Mesenchymal stem cell (in vitro differentiated cells and primary cell): Measurements from ENCODE around the gene TRIO.

Experiments used
- DNase-seq: peaks from one replicate; pipeline ENCODE4 v3.0.0-alpha.2; 2013
- H2AFZ ChIP-seq: one replicate; pipeline ENCODE4 v1.6.1; 2013; ENCODE audit warnings: low read depth, mild to moderate bottlenecking, control low read depth, inconsistent platforms, low read length, moderate library complexity
- H2AK5ac ChIP-seq: 2 replicates; pipeline ENCODE4 v1.6.1; 2013; ENCODE audit warnings: low read length, moderate library complexity, mild to moderate bottlenecking, inconsistent platforms; ENCODE audit not compliant: severe bottlenecking
- H2BK120ac ChIP-seq: one replicate; pipeline ENCODE4 v1.6.1; 2013; ENCODE audit warnings: low read depth, mild to moderate bottlenecking, inconsistent platforms, low read length, moderate library complexity
- H2BK12ac ChIP-seq, 2 experiments: one replicate each; pipeline ENCODE4 v1.6.1; 2013; ENCODE audit warnings: inconsistent platforms in 2 of 2, low read length in 2 of 2, mild to moderate bottlenecking in 2 of 2, moderate library complexity in 2 of 2, control low read depth in 1 of 2
- H2BK15ac ChIP-seq: one replicate; pipeline ENCODE4 v1.6.1; 2013; ENCODE audit warnings: mild to moderate bottlenecking, low read depth, inconsistent platforms; ENCODE audit not compliant: poor library complexity, severe bottlenecking
- H2BK5ac ChIP-seq: 2 replicates; pipeline ENCODE4 v1.6.1; 2013; ENCODE audit warnings: low read depth, mild to moderate bottlenecking, low read length, control low read depth, inconsistent platforms; ENCODE audit not compliant: poor library complexity, severe bottlenecking
- H3K14ac ChIP-seq, 2 experiments: one replicate each; pipeline ENCODE4 v1.6.1; 2013; ENCODE audit warnings: inconsistent platforms in 2 of 2, low read length in 2 of 2, control low read depth in 1 of 2, mild to moderate bottlenecking in 1 of 2, moderate library complexity in 1 of 2
- H3K18ac ChIP-seq, 2 experiments: one replicate each; pipeline ENCODE4 v1.6.1; 2013; ENCODE audit warnings: inconsistent platforms in 2 of 2, low read length in 2 of 2, control low read depth in 1 of 2, low read depth in 1 of 2, mild to moderate bottlenecking in 1 of 2
- H3K23ac ChIP-seq, 2 experiments: one replicate each; pipeline ENCODE4 v1.6.1; 2013; ENCODE audit warnings: inconsistent platforms in 2 of 2, low read length in 2 of 2, mild to moderate bottlenecking in 2 of 2, moderate library complexity in 2 of 2, control low read depth in 1 of 2
- H3K27ac ChIP-seq: 2 replicates; pipeline ENCODE4 v1.5.1; 2013; ENCODE audit warnings: mild to moderate bottlenecking, moderate library complexity, low read length, control low read depth, inconsistent platforms; ENCODE audit not compliant: poor library complexity, severe bottlenecking
- H3K27me3 ChIP-seq, 2 experiments: 2 replicates each; pipeline versions ENCODE4 v1.6.1 to v1.7.0; 2013; ENCODE audit warnings: low read length in 2 of 2, mild to moderate bottlenecking in 2 of 2, moderate library complexity in 2 of 2, control low read depth in 1 of 2, inconsistent platforms in 1 of 2; ENCODE audit not compliant: control insufficient read depth in 1 of 2, insufficient read depth in 1 of 2
- H3K36me3 ChIP-seq, 2 experiments: 2 replicates each; pipeline versions ENCODE4 v1.6.1 to v1.7.0; 2013; ENCODE audit warnings: low read length in 2 of 2, control low read depth in 1 of 2, inconsistent platforms in 1 of 2, low read depth in 1 of 2, mild to moderate bottlenecking in 1 of 2; ENCODE audit not compliant: insufficient read depth in 2 of 2, control insufficient read depth in 1 of 2
- H3K4ac ChIP-seq, 2 experiments: one replicate each; pipeline ENCODE4 v1.6.1; 2013; ENCODE audit warnings: inconsistent platforms in 2 of 2, low read length in 2 of 2, mild to moderate bottlenecking in 2 of 2, moderate library complexity in 2 of 2, control low read depth in 1 of 2, low read depth in 1 of 2
- H3K4me1 ChIP-seq: 2 replicates; pipeline ENCODE4 v1.6.1; 2013; ENCODE audit warnings: low read depth, low read length, control low read depth; ENCODE audit not compliant: control insufficient read depth, insufficient read depth
- H3K4me2 ChIP-seq: 2 replicates; pipeline ENCODE4 v1.6.1; 2013; ENCODE audit warnings: low read length, mild to moderate bottlenecking, inconsistent platforms; ENCODE audit not compliant: poor library complexity, severe bottlenecking
- H3K4me3 ChIP-seq, 2 experiments: 2 replicates each; pipeline versions ENCODE4 v1.5.1 to v1.7.0; 2013; ENCODE audit warnings: low read length in 2 of 2, mild to moderate bottlenecking in 2 of 2, control low read depth in 1 of 2, low read depth in 1 of 2; ENCODE audit not compliant: insufficient read depth in 1 of 2
- H3K79me1 ChIP-seq: replicated peaks from 2 replicates; pipeline ENCODE4 v1.6.1; 2013; ENCODE audit warnings: mild to moderate bottlenecking, control low read depth, low read length, inconsistent platforms; ENCODE audit not compliant: poor library complexity, severe bottlenecking
- H3K9ac ChIP-seq: 2 replicates; pipeline ENCODE4 v1.7.0; 2013; ENCODE audit warnings: mild to moderate bottlenecking, low read length, moderate library complexity
- H3K9me3 ChIP-seq: 2 replicates; pipeline ENCODE4 v1.7.0; 2013; ENCODE audit warnings: mild to moderate bottlenecking, low read length; ENCODE audit not compliant: control insufficient read depth
- H4K8ac ChIP-seq: one replicate; pipeline ENCODE4 v1.6.1; 2013; ENCODE audit warnings: inconsistent platforms, mild to moderate bottlenecking, low read length, moderate library complexity
- H4K91ac ChIP-seq: one replicate; pipeline ENCODE4 v1.6.1; 2013; ENCODE audit warnings: mild to moderate bottlenecking, low read length, inconsistent platforms
- WGBS: methylation state at CpG from one replicate; pipeline ENCODE4 v1.1.7; 2013; ENCODE audit warnings: mixed read lengths; 5-methylcytosine and 5-hydroxymethylcytosine counted together

The TRIO gene

DNA sequence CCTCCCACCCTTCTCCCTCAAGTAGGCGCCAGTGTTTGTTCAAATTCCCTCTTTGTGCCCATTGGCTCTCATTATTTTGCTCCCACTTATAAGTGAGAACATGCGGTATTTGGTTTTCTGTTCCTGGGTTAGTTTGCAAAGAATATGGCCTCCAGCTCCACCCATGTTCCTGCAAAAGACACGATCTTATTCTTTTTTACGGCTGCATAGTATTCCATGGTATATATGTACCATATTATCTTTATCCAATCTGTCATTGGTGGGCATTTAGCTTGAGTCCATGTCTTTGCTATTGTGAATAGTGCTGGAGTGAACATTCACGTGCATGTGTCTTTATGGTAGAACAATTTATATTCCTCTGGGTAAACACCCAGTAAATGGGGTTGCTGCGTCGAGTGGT is 375.5 kb downstream of the TRIO start:
- H3K4me1 ChIP-seq, result no peaks in the 10 kb centered on the region
- H3K79me1 ChIP-seq, result no peaks in the 10 kb centered on the region
- peaks cover 0 to 2% of the 10 kb centered on the region in 2 experiments for H3K36me3 ChIP-seq
- no peak overlapping the region for H2AFZ ChIP-seq
- no peaks in the 10 kb centered on the region for H3K9me3 ChIP-seq
- H2BK15ac ChIP-seq, result no peak overlapping the region
- H3K4ac ChIP-seq, result no peak overlapping the region
- no peak overlapping the region for H4K8ac ChIP-seq
- no peak overlapping the region for H3K27ac ChIP-seq
- H2AK5ac ChIP-seq, result no peak overlapping the region
- no peak overlapping the region for H3K23ac ChIP-seq
- H3K27me3 ChIP-seq, result no peaks in the 10 kb centered on the region
- WGBS, result 89% methylated on average over 3 of the region's 7 CpGs
- H4K91ac ChIP-seq, result no peak overlapping the region
- H2BK12ac ChIP-seq, result no peak overlapping the region
- H3K14ac ChIP-seq, result no peak overlapping the region
- H3K18ac ChIP-seq, result no peak overlapping the region
- DNase-seq, result no peak
- no peak overlapping the region for H3K9ac ChIP-seq
- H3K4me2 ChIP-seq, result no peak overlapping the region
- H2BK5ac ChIP-seq, result no peak overlapping the region
- H2BK120ac ChIP-seq, result no peak overlapping the region
- no peak overlapping the region for H3K4me3 ChIP-seq

DNA sequence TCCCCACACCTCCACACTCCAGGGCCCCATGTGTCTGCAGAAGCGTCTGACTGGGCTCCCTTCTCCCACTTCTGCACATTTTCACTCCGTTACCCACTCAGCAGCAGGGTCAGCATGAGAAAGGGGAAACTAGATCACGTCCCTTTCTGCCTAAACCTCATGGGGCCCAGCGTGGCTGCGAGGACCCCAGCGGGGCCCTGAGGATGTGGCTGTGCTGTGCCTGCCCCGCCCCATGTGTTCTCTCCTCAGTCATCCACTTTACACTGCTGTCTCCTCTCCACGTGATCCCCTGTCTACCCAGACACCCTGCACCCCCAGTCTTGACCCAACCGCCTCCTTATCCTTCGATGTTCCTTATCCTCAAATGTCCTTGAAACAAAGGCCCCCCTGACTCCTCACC is 378.6 kb downstream of the TRIO start:
- Histone ChIP-seq H2BK5ac (no peak overlapping the region), H3K4me3 (no peak overlapping the region), H4K8ac (no peak overlapping the region), H3K36me3 (peaks cover 0 to 2% of the 10 kb centered on the region in 2 experiments), H2BK120ac (no peak overlapping the region), H2BK12ac (no peak overlapping the region), H3K9ac (no peak overlapping the region), H3K4ac (no peak overlapping the region), H2AK5ac (no peak overlapping the region), H3K27me3 (no peaks in the 10 kb centered on the region), H2AFZ (no peak overlapping the region), H3K14ac (no peak overlapping the region), H3K18ac (no peak overlapping the region), H3K9me3 (no peaks in the 10 kb centered on the region), H3K4me1 (no peaks in the 10 kb centered on the region), H3K27ac (no peak overlapping the region), H2BK15ac (no peak overlapping the region), H3K79me1 (no peaks in the 10 kb centered on the region), H3K4me2 (no peak overlapping the region), H4K91ac (no peak overlapping the region), H3K23ac (peak overlapping the region in 1 of 2 experiments; percentile 18)
- 92% methylated on average over 10 of the region's 10 CpGs for WGBS
- no peak for DNase-seq

DNA sequence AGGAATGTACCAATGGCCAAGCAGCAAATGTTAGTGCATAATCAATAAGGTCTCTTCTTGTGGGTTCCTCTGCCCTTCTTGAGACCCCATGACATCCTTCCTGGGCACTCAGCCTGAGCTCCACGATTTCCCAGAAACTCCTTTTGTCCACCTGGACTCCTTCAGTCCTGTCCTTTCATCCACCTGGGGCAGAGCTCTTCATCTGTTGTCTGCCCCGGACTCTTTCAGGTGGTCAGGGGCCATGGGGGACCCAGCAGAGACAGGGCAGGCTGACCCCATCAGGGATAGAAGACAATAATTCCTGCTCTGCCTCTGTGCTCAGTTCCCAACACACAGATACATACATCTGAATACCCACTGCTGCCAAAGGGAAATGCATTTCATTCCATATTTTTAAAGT is 379.6 kb downstream of the TRIO start:
- Histone ChIP-seq H3K9me3 (no peaks in the 10 kb centered on the region), H3K18ac (no peak overlapping the region), H3K27me3 (no peaks in the 10 kb centered on the region), H3K27ac (no peak overlapping the region), H2BK5ac (no peak overlapping the region), H2BK15ac (no peak overlapping the region), H4K91ac (no peak overlapping the region), H3K4ac (no peak overlapping the region), H3K79me1 (no peaks in the 10 kb centered on the region), H2BK120ac (no peak overlapping the region), H3K4me1 (no peaks in the 10 kb centered on the region), H3K23ac (no peak overlapping the region), H4K8ac (no peak overlapping the region), H2BK12ac (no peak overlapping the region), H2AK5ac (no peak overlapping the region), H3K36me3 (peaks cover 0 to 2% of the 10 kb centered on the region in 2 experiments), H3K14ac (no peak overlapping the region), H3K4me3 (no peak overlapping the region), H2AFZ (no peak overlapping the region), H3K4me2 (no peak overlapping the region), H3K9ac (no peak overlapping the region)
- no peak for DNase-seq
- WGBS, result 82% methylated on average over 2 of the region's 2 CpGs

DNA sequence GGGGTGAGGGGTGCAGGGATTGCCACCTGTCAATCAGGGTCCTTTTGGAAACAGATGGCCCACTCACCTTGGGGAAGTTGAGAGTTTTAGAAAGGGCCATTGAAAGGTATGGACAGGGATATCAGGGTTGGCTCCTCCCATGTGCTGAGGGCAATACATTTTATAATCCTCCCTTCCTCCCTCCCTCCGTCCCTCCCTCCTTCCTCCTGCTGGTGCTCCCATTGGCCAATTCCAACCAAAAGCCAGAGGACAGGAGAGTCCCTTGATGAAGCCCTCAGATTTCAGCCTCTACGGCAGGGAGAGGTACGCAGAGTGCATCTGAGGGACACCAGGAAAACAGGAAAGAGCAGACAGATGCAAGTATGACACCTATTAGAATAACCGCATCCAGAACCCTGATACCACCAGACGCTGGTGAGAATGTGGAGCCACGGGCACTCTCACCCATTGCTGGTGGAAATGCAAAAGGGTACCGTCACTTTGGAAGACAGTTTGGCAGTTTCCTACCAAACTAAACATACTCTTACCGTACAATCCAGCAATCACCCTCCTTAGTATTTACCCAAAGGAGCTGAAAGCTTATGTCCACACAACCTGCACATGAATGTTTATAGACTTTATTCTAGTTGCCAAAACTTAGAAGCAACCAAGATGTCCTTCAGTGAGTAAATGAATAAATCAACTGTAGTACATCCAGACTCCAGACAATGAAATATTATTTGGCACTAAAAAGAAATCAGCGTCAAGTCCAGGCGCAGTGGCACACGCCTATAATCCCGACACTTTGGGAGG is 380.3 kb downstream of the TRIO start:
- no peak overlapping the region for H2BK12ac ChIP-seq
- H2BK120ac ChIP-seq, result no peak overlapping the region
- H3K79me1 ChIP-seq, result no peaks in the 10 kb centered on the region
- H3K27ac ChIP-seq, result no peak overlapping the region
- H2AFZ ChIP-seq, result no peak overlapping the region
- no peak overlapping the region for H3K18ac ChIP-seq
- H3K9me3 ChIP-seq, result no peaks in the 10 kb centered on the region
- H3K36me3 ChIP-seq, result no peaks in the 10 kb centered on the region
- H3K27me3 ChIP-seq, result no peaks in the 10 kb centered on the region
- H3K4me1 ChIP-seq, result no peaks in the 10 kb centered on the region
- no peak overlapping the region for H3K4me2 ChIP-seq
- H3K4ac ChIP-seq, result no peak overlapping the region
- no peak overlapping the region for H4K91ac ChIP-seq
- H3K4me3 ChIP-seq, result no peak overlapping the region
- no peak overlapping the region for H3K9ac ChIP-seq
- no peak overlapping the region for H3K23ac ChIP-seq
- H2AK5ac ChIP-seq, result no peak overlapping the region
- H2BK5ac ChIP-seq, result no peak overlapping the region
- 93% methylated on average over 12 of the region's 12 CpGs for WGBS
- no peak overlapping the region for H2BK15ac ChIP-seq
- no peak overlapping the region for H3K14ac ChIP-seq
- H4K8ac ChIP-seq, result no peak overlapping the region
- no peak for DNase-seq
